Fibroblast of lung (primary cell): ENCODE data around the gene MOGAT3.

ENCODE experiments used
- CTCF ChIP-seq, 2 donors: IDR thresholded peaks in 1 of 2; conservative IDR thresholded peaks in 1 of 2; 1 replicate in 1 of 2; 2 replicates in 1 of 2; pipeline ENCODE4 v1.5.1; 2011 to 2012; ENCODE audit warnings: low read length in 2 of 2, control low read depth in 1 of 2, inconsistent platforms in 1 of 2, low read depth in 1 of 2, mild to moderate bottlenecking in 1 of 2
- EZH2 ChIP-seq: IDR thresholded peaks from 2 replicates; pipeline ENCODE4 v1.5.1; 2012; ENCODE audit warnings: low read length, control low read depth, mild to moderate bottlenecking; ENCODE audit errors: missing control alignments

DNA sequence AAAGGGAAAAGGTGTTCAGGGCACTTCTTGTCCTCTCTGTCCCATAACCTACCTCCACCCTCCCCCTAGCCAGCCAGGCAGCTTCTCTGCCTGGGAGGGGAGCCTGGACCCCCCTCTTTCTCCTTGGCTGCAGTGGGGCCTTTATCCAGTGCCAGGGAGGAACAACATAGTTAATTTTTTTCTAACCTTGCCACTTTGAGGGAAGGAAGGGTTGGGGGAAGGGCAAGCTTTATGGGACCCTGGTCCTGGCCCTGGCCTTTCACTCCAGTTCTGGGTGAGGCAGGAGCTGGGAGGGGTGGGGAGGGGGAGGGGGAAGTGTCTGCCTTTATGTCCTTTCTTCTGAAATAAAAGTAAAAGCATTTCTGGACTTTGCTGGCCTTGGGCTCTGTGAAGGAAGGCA, 39.9 kb downstream of the MOGAT3 start:
- no peak for TF ChIP-seq CTCF (conservative IDR thresholded peaks at IDR 0.05 in 1 of 2, IDR thresholded peaks at IDR 0.05 in 1 of 2; ENCODE audit: low read depth in 1 of 2, low read length in 2 of 2)
- TF ChIP-seq EZH2: no peak
